ENCODE results near the gene GPR84.

Gene GPR84

GRCh38 chr12:54324617-54325441 is 39.5 kb downstream of the GPR84 start, which contains the start of gene COPZ1:
Gene COPZ1, plus strand, starts transcription at chr12:54325131. Its CDS starts 33 bp downstream, at chr12:54325164.
- H3K36me3 ChIP-seq (ENCODE audit: insufficient read depth, low read length): peaks cover 5% of the 10 kb centered on the region; the same call in 1 of the 2 replicates
- H3K4me3 ChIP-seq (ENCODE audit: low read depth, low read length, poor library complexity, severe bottlenecking): peak within 1 kb of the TSS; percentile 94
- no peaks in the 10 kb centered on the region for H3K27me3 ChIP-seq (ENCODE audit: insufficient read depth, low read length)
- H3K27ac ChIP-seq (ENCODE audit: low read depth, low read length, poor library complexity, severe bottlenecking): no peak within 1 kb of the TSS
- no peaks in the 10 kb centered on the region for H4K20me1 ChIP-seq (ENCODE audit: insufficient read depth, low read length)
- no peak for TF ChIP-seq EZH2 (IDR thresholded peaks at IDR 0.05; ENCODE audit: borderline replicate concordance, low read length)
- TF ChIP-seq, protein P1, sequence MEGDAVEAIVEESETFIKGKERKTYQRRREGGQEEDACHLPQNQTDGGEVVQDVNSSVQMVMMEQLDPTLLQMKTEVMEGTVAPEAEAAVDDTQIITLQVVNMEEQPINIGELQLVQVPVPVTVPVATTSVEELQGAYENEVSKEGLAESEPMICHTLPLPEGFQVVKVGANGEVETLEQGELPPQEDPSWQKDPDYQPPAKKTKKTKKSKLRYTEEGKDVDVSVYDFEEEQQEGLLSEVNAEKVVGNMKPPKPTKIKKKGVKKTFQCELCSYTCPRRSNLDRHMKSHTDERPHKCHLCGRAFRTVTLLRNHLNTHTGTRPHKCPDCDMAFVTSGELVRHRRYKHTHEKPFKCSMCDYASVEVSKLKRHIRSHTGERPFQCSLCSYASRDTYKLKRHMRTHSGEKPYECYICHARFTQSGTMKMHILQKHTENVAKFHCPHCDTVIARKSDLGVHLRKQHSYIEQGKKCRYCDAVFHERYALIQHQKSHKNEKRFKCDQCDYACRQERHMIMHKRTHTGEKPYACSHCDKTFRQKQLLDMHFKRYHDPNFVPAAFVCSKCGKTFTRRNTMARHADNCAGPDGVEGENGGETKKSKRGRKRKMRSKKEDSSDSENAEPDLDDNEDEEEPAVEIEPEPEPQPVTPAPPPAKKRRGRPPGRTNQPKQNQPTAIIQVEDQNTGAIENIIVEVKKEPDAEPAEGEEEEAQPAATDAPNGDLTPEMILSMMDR (IDR thresholded peaks at IDR 0.05; ENCODE audit: low read length): peak; percentile 90
- H3K9me2 ChIP-seq (ENCODE audit: low read depth, low read length): no peaks in the 10 kb centered on the region
- peaks cover 6% of the 10 kb centered on the region for H3K79me2 ChIP-seq (ENCODE audit: insufficient read depth, low read length)
- H3K9me3 ChIP-seq (ENCODE audit: low read length): no peaks in the 10 kb centered on the region
- no peaks in the 10 kb centered on the region for H3F3A ChIP-seq (ENCODE audit: insufficient read depth, low read length)
- peaks cover 14% of the 10 kb centered on the region for H3K4me1 ChIP-seq (ENCODE audit: insufficient read depth, low read length, severe bottlenecking)
- H3K4me2 ChIP-seq (ENCODE audit: low read length): peak within 1 kb of the TSS; percentile 83
- peak within 1 kb of the TSS; percentile 92 for H3K9ac ChIP-seq (ENCODE audit: low read length)
- H2AFZ ChIP-seq (ENCODE audit: low read length): peak within 1 kb of the TSS; percentile 85

- Histone ChIP-seq H3K9ac (ENCODE audit: low read length) (no peak overlapping the region), H4K20me1 (ENCODE audit: insufficient read depth, low read length) (no peaks in the 10 kb centered on the region), H3K9me2 (ENCODE audit: low read depth, low read length) (no peaks in the 10 kb centered on the region), H3K79me2 (ENCODE audit: insufficient read depth, low read length) (peaks cover 6% of the 10 kb centered on the region), H3K36me3 (ENCODE audit: insufficient read depth, low read length) (no peaks in the 10 kb centered on the region), H3K4me3 (ENCODE audit: low read depth, low read length, poor library complexity, severe bottlenecking) (no peak overlapping the region), H3K27ac (ENCODE audit: low read depth, low read length, poor library complexity, severe bottlenecking) (no peak overlapping the region), H3K9me3 (ENCODE audit: low read length) (no peaks in the 10 kb centered on the region), H2AFZ (ENCODE audit: low read length) (no peak overlapping the region), H3K4me2 (ENCODE audit: low read length) (no peak overlapping the region), H3K4me1 (ENCODE audit: insufficient read depth, low read length, severe bottlenecking) (peaks cover 14% of the 10 kb centered on the region), H3F3A (ENCODE audit: insufficient read depth, low read length) (no peaks in the 10 kb centered on the region), H3K27me3 (ENCODE audit: insufficient read depth, low read length) (no peaks in the 10 kb centered on the region)
- no peak for TF ChIP-seq EZH2 (IDR thresholded peaks at IDR 0.05; ENCODE audit: borderline replicate concordance, low read length)
- TF ChIP-seq, protein P1 (IDR thresholded peaks at IDR 0.05; ENCODE audit: low read length): no peak
Observed at GRCh38 chr12:54321363-54321762, 42.9 kb downstream of the GPR84 start.

Data from OCI-LY1 (cell line).